Kidney glomerular epithelial cell (primary cell): ENCODE data around the gene HBS1L.
A peak's percentile ranks its signal among the peaks of the same experiment; 100 is the strongest.

Experiments
- DNase-seq: peaks from one replicate; lab custom pipeline; 2025; lab: John Stamatoyannopoulos, UW

HBS1L gene

GRCh38 chr6:135054569-135055498 lies at the start of gene HBS1L:
HBS1L (minus strand) TSS chr6:135054822; CDS start chr6:135054691, 131 bp downstream.
- peak; percentile 90 for DNase-seq

GRCh38 chr6:135104199-135104598 lies 49.6 kb upstream of the HBS1L start:
- DNase-seq: no peak

GRCh38 chr6:135102191-135102590 lies 47.6 kb upstream of the HBS1L start:
- no peak for DNase-seq

GRCh38 chr6:135097172-135097571 lies 42.5 kb upstream of the HBS1L start:
- DNase-seq: no peak

- DNase-seq: no peak
These were observed 41.9 kb upstream of the HBS1L start for GRCh38 chr6:135096403-135097130.

- no peak for DNase-seq
These were observed 41.1 kb upstream of the HBS1L start for GRCh38 chr6:135095716-135096115.

- no peak for DNase-seq
These were observed 39.8 kb upstream of the HBS1L start for GRCh38 chr6:135094403-135094821.

GRCh38 chr6:135093578-135093977 lies 39.0 kb upstream of the HBS1L start:
- no peak for DNase-seq

- no peak for DNase-seq
These were observed 38.1 kb upstream of the HBS1L start for GRCh38 chr6:135092724-135093123.

GRCh38 chr6:135090819-135091218 lies 36.2 kb upstream of the HBS1L start:
- DNase-seq: no peak

- DNase-seq: no peak
These were observed 35.3 kb upstream of the HBS1L start for GRCh38 chr6:135089901-135090300.

- no peak for DNase-seq
These were observed 34.5 kb upstream of the HBS1L start for GRCh38 chr6:135088818-135089809.

- DNase-seq: no peak
These were observed 33.7 kb upstream of the HBS1L start for GRCh38 chr6:135088281-135088680.

- DNase-seq: no peak
These were observed 33.2 kb upstream of the HBS1L start for GRCh38 chr6:135087803-135088202.

GRCh38 chr6:135087403-135087802 lies 32.8 kb upstream of the HBS1L start:
- no peak for DNase-seq

GRCh38 chr6:135086414-135086764 lies 31.8 kb upstream of the HBS1L start:
- DNase-seq: no peak

GRCh38 chr6:135085700-135086413 lies 31.2 kb upstream of the HBS1L start:
- DNase-seq: no peak

GRCh38 chr6:135084916-135085269 lies 30.3 kb upstream of the HBS1L start:
- DNase-seq: no peak

GRCh38 chr6:135084001-135084915 lies 29.6 kb upstream of the HBS1L start:
- no peak for DNase-seq

- no peak for DNase-seq
These were observed 27.3 kb upstream of the HBS1L start for GRCh38 chr6:135081966-135082365.
